Heart left ventricle (tissue), 13 donors: ENCODE measurements around the gene SPEM2.

Experiments used
- CTCF ChIP-seq, 12 donors: fragments of 200-600 bp; sonication (generic) in 4 of 12; IDR thresholded peaks; one replicate each; pipeline versions ENCODE4 v1.5.0 to v1.8.0; 2018 to 2022; ENCODE audit warnings: antibody characterized with exemption in 12 of 12, mild to moderate bottlenecking in 5 of 12
- POLR2A ChIP-seq, 2 donors: fragments of 450-650 bp; IDR thresholded peaks; one replicate each; pipeline ENCODE4 v1.6.1; 2017; ENCODE audit warnings: antibody characterized with exemption in 2 of 2, mild to moderate bottlenecking in 2 of 2, moderate library complexity in 2 of 2
- donor health status: ischemic (EF 13 %, LVEDD 7.1; RV severe dilation, severe dysfunction).
- donor health status: DM: no; HTN: yes; CAD: no.
- donor health status: DM: no; HTN: no; CAD: no.
- donor health status: ischemic (EF 25% LVEDD 6.9; RV normal size, moderate dysfunction).
- donor health status: ischemic (EF 25% LVEDD 5.7; RV mildly dilated, moderate dysfunction).
- donor health status: ischemic (EF 35%, LVEDD 5.7; RV mildly dilated, moderate dysfunction).
- donor health status: nonischemic (EF 11% LVEDD 7.7; RV severe dilation, severe dysfunction).
- donor health status: DM: yes; HTN: yes; CAD: no.
- donor health status: PGD.
- donor health status: ischemic (EF 29% LVEDD 5.4; RV normal size, mild dysfunction).
- donor health status: nonischemic (EF 23%, LVEDD 6.1; RV moderate dilation, normal function).

- no peak for TF ChIP-seq POLR2A (IDR thresholded peaks at IDR 0.05)
- TF ChIP-seq CTCF (IDR thresholded peaks at IDR 0.05), result no peak
These were observed 43.5 kb downstream of the SPEM2 start for GRCh38 chr17:7468804-7469389.
